Subcutaneous abdominal adipose tissue (tissue), 5 donors: Measurements from ENCODE around the gene DNAJB14.

ENCODE experiments used
- H3K27ac ChIP-seq: one replicate; pipeline ENCODE4 v1.7.0; 2013; ENCODE audit warnings: low read depth, mild to moderate bottlenecking, inconsistent platforms, low read length, moderate library complexity
- H3K27me3 ChIP-seq, 5 donors: one replicate each; pipeline ENCODE4 v1.7.0; 2013; ENCODE audit warnings: low read length in 5 of 5, inconsistent platforms in 1 of 5; ENCODE audit not compliant: control insufficient read depth in 5 of 5, insufficient read depth in 4 of 5
- H3K36me3 ChIP-seq, 5 donors: one replicate each; pipeline ENCODE4 v1.7.0; 2013; ENCODE audit warnings: low read length in 5 of 5; ENCODE audit not compliant: control insufficient read depth in 5 of 5, insufficient read depth in 5 of 5
- H3K4me1 ChIP-seq, 5 donors: one replicate each; pipeline ENCODE4 v1.7.0; 2013; ENCODE audit warnings: low read length in 5 of 5, mild to moderate bottlenecking in 3 of 5, moderate library complexity in 1 of 5; ENCODE audit not compliant: control insufficient read depth in 5 of 5, insufficient read depth in 5 of 5
- H3K4me3 ChIP-seq, 5 donors: one replicate each; pipeline ENCODE4 v1.7.0; 2013; ENCODE audit warnings: low read length in 5 of 5, low read depth in 1 of 5
- H3K9ac ChIP-seq, 5 donors: one replicate each; pipeline ENCODE4 v1.7.0; 2013; ENCODE audit warnings: low read length in 5 of 5, mild to moderate bottlenecking in 4 of 5, moderate library complexity in 3 of 5
- H3K9me3 ChIP-seq, 5 donors: one replicate each; pipeline ENCODE4 v1.7.0; 2013; ENCODE audit warnings: low read length in 5 of 5; ENCODE audit not compliant: control insufficient read depth in 5 of 5
- donor health status: healthy.
- donor health status: healthy.
- donor health status: healthy.
- donor health status: healthy.
- donor health status: healthy.

The DNAJB14 gene

DNA sequence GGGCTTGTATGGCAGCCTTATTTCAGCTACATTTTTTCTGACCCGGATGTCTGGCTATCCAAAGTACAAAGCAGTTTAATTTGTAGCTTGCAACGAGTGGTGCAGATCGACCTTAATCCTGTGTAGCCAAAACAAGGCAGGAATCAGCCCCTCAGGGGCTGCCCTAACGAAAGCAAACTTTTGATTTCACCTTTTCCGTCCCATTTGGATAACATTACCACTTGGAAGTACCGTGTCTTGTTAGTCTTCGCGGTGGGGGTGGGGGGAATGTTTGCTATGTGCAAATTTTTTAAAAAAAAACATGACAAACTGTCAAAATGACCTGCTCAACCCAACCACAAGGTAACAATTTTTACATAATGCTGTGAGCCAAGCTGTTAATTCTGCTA lies 766 bp upstream of the DNAJB14 start:
- H3K9me3 ChIP-seq: no peaks in the 10 kb centered on the region
- no peaks in the 10 kb centered on the region for H3K36me3 ChIP-seq
- H3K4me3 ChIP-seq: peak overlapping the region; percentile 67 to 89 (median 86)
- H3K9ac ChIP-seq: peak overlapping the region; percentile 68 to 89 (median 86)
- peak overlapping the region; percentile 83 for H3K27ac ChIP-seq
- H3K4me1 ChIP-seq: peaks cover 10 to 46% (median 36%) of the 10 kb centered on the region in 5 donors
- no peaks in the 10 kb centered on the region for H3K27me3 ChIP-seq

DNA sequence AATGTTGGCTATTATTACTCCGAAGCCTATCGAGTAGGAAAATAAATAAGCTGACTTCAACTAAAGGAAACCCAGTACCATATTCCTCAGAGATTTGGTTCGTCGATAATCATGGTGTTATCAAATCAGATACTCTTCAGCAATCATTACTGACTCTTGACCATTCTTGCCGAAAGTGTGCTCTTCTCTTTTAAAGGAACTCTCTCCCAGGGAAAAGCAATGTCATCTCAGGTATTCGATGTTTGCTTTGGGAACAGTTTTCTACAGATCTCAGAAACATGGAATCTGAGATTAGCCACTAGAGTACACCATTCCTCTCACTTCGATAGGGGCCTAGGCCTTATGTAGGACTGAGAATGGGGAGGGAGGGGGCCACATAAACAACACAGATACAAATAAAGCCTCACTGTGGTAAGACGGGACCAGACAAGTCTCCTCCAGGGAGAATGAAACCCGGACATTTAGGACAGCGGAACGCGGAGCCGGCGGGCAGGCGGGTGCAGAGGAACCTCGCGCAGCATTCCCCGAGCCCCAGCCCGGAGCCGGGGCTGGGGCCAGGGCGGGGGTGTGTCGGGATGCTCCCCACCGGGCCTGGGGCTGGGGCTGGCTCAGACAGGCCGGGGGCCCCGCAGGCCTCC lies 581 bp downstream of the DNAJB14 start:
- H3K27me3 ChIP-seq: no peaks in the 10 kb centered on the region
- H3K9ac ChIP-seq: peak overlapping the region; percentile 39 to 92 (median 86)
- H3K4me1 ChIP-seq: peaks cover 7 to 41% (median 32%) of the 10 kb centered on the region in 5 donors
- no peaks in the 10 kb centered on the region for H3K9me3 ChIP-seq
- H3K27ac ChIP-seq: peak overlapping the region; percentile 59
- peak overlapping the region; percentile 67 to 89 (median 86) for H3K4me3 ChIP-seq
- no peaks in the 10 kb centered on the region for H3K36me3 ChIP-seq

DNA sequence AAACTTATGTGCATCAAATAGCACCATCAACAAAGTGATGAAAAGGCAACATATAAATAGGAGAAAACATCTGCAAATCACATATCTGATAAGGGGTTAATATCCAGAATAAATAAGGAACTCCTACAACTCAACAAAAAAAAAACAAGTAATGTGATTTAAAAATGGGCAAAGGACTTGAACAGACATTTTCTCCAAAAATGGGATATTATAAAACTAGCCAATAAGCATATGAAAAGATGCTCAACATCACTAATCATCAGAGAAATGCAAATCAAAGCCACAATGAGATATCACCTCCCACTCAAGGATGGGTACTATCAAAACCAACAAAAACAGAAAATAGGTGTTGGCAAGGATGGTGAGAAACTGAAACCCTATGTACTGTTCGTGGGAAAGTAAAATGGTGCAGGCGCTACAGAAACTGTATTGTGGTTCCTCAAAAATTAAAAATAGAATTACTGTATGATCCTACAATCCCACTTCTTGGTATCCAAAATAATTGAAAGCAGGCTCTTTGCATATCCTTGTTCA lies 2.4 kb downstream of the DNAJB14 start:
- H3K9ac ChIP-seq: no peak overlapping the region
- H3K36me3 ChIP-seq: no peaks in the 10 kb centered on the region
- no peak overlapping the region for H3K27ac ChIP-seq
- no peaks in the 10 kb centered on the region for H3K9me3 ChIP-seq
- H3K4me3 ChIP-seq: no peak overlapping the region
- no peaks in the 10 kb centered on the region for H3K27me3 ChIP-seq
- H3K4me1 ChIP-seq: peaks cover 7 to 32% (median 27%) of the 10 kb centered on the region in 5 donors

DNA sequence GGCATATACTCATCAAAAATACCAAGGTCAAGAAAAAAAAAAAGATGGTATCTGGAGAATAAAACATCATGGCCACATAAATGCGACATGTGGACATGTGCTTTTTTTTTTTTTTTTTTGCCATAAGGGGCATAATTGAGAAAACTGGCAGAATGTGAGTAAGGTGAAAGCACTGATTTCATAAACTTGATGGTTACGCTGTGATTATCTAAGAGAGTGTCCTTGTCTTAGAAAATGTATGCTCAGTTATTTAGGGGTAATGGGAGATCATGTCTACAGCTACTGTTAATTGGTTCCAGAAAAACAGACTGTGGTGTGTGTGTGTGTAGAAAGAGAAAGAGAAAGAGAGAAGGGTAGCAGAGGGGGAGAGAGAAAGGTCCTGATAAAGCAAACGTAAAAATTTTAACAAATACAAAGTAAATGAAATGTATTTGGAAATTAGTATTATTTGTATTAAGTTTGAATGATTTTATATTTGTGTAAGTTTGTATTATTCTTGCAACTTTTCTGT lies 8.1 kb downstream of the DNAJB14 start:
- Histone ChIP-seq H3K4me3 (no peak overlapping the region), H3K9ac (no peak overlapping the region), H3K27me3 (no peaks in the 10 kb centered on the region), H3K36me3 (peaks cover 0 to 9% (median 0%) of the 10 kb centered on the region in 5 donors), H3K4me1 (no peaks in the 10 kb centered on the region), H3K27ac (no peak overlapping the region), H3K9me3 (peaks cover 5 to 23% (median 16%) of the 10 kb centered on the region in 5 donors)

DNA sequence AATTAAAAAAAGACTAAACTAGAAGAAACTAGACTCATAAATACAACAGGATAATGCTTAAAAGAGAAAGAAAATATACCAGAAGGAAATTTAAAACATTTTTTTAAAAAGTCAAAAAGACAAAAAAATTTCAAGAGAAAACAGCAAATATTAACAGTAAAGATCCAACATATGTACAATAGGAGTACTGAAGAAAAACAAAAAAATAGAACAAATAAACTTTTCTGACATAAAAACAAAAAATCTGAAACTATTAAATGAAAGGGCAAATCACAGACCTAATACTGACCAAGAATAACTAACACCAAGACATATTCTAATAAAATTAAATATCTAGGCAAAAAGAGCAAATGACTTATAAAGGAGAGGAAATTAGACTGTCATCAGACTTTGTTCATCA lies 11.5 kb downstream of the DNAJB14 start:
- Histone ChIP-seq H3K4me3 (no peak overlapping the region), H3K4me1 (no peaks in the 10 kb centered on the region), H3K27ac (no peak overlapping the region), H3K9me3 (peaks cover 5 to 25% (median 16%) of the 10 kb centered on the region in 5 donors), H3K27me3 (no peaks in the 10 kb centered on the region), H3K36me3 (peaks cover 0 to 9% (median 0%) of the 10 kb centered on the region in 5 donors), H3K9ac (no peak overlapping the region)

DNA sequence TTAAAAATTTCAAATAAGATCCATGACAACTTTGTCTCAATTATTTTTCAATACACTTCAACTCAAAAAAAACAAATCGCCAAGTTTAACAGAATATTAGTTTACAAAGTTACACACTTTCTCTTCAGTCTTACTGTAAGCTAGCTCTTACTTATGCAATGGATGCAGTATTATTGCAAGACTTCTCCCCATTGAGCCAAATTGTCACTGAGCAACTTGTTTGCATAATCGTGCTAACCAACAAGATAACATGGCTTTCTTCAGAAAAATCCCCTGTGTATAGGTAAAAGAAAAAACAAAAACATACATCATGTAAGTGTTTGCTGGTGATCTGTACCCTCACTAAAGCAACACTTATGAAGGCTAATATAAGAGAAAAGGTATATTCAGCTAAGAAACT lies 18.9 kb downstream of the DNAJB14 start:
- H3K36me3 ChIP-seq: peaks cover 5 to 16% (median 7%) of the 10 kb centered on the region in 5 donors

DNA sequence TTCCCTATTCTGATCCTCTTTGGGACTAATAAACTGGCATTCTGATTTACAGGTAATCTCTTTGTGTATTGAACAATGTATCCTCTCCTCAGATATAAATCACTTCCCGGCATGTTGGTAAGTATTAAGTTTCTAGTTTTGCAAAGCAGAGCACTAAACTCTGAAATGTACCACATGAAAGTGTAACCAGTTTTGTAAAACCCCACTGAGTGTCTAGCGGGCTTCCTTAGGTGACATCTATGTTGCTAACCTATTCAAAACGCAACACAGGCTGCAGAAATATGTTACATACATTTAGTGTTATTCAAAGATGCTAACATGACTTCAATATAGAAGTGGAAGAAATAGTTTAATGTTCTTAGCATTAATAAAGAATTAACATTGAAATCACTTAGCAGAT lies 25.2 kb downstream of the DNAJB14 start:
- H3K9me3 ChIP-seq: peaks cover 0 to 6% (median 0%) of the 10 kb centered on the region in 5 donors
- H3K27me3 ChIP-seq: no peaks in the 10 kb centered on the region
- no peak overlapping the region for H3K27ac ChIP-seq
- H3K36me3 ChIP-seq: peaks cover 13 to 35% (median 21%) of the 10 kb centered on the region in 5 donors
- H3K4me3 ChIP-seq: no peak overlapping the region
- H3K9ac ChIP-seq: no peak overlapping the region
- H3K4me1 ChIP-seq: peaks cover 0 to 4% (median 0%) of the 10 kb centered on the region in 5 donors

More for the DNA sequence above, 18.9 kb downstream of the DNAJB14 start:
- H3K9ac ChIP-seq: no peak overlapping the region
- no peak overlapping the region for H3K4me3 ChIP-seq
- no peaks in the 10 kb centered on the region for H3K27me3 ChIP-seq
- H3K9me3 ChIP-seq: no peaks in the 10 kb centered on the region
- H3K27ac ChIP-seq: peak overlapping the region; percentile 13
- H3K4me1 ChIP-seq: peaks cover 0 to 8% (median 0%) of the 10 kb centered on the region in 5 donors

DNA sequence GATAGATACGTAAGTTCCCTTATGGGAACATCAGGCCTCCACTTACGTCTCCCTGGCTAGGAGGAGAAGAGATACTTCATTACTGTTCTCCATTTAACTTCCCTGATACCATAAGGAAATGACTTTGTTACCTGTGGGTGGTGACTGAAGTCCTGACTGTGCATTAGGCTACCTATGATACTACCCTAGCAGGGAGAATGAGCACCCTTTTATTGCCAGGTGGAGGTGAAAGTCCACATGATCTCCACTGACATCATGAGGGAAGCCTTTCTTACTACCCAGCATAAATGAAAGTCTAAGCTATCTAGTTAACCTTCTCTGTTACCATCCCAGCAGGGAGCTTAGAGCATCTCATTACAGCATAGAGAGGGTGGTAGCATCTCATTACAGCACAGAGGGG lies 27.8 kb downstream of the DNAJB14 start:
- peaks cover 0 to 4% (median 0%) of the 10 kb centered on the region in 5 donors for H3K4me1 ChIP-seq
- H3K27ac ChIP-seq: no peak overlapping the region
- H3K9ac ChIP-seq: no peak overlapping the region
- no peaks in the 10 kb centered on the region for H3K27me3 ChIP-seq
- H3K4me3 ChIP-seq: no peak overlapping the region
- H3K36me3 ChIP-seq: peaks cover 11 to 28% (median 20%) of the 10 kb centered on the region in 5 donors
- H3K9me3 ChIP-seq: peaks cover 0 to 6% (median 0%) of the 10 kb centered on the region in 5 donors

DNA sequence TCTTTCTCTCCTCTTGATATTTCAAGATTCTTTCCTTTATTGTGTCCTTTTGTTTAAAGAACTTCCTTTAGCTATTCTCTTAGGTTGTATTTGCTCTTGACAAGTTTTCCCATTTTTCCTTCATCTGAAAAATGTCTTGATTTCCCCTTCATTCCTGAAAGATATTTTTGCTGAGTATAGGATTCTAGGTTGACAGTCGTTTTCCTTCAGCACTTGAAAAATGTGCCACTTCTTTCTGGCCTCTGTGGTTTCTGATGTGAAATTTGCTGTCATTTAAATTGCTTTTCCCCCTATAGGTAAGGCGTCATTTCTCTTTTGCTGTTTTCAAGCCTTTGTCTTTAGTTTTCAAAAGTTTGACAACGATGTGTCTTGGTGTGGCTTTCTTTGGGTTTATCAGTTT lies 28.8 kb downstream of the DNAJB14 start:
- peaks cover 0 to 6% (median 0%) of the 10 kb centered on the region in 5 donors for H3K9me3 ChIP-seq
- no peaks in the 10 kb centered on the region for H3K27me3 ChIP-seq
- no peak overlapping the region for H3K9ac ChIP-seq
- H3K36me3 ChIP-seq: peaks cover 11 to 19% (median 16%) of the 10 kb centered on the region in 5 donors
- no peak overlapping the region for H3K27ac ChIP-seq
- H3K4me3 ChIP-seq: no peak overlapping the region
- H3K4me1 ChIP-seq: peaks cover 0 to 4% (median 0%) of the 10 kb centered on the region in 5 donors

DNA sequence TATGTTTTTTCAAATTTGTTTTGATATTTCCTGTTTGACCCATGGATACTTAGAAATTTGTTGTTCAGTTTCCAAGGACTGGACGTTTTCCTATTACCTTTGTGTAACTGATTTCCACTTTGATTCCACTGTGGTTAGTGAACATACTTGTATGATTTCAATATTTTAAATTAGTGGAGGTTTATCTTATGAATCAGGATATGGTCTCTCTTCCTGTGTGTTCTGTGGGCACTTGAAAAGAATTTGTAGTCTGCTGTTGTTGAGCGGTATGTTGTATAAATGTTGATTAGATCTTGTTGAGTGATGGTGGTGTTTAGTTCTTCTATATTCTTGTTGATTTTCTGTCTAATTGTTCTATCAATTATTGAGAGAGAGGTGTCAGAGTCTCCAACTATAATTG lies 31.0 kb downstream of the DNAJB14 start:
- H3K9me3 ChIP-seq: peaks cover 0 to 6% (median 0%) of the 10 kb centered on the region in 5 donors
- no peak overlapping the region for H3K27ac ChIP-seq
- H3K27me3 ChIP-seq: no peaks in the 10 kb centered on the region
- no peak overlapping the region for H3K4me3 ChIP-seq
- H3K9ac ChIP-seq: no peak overlapping the region
- H3K4me1 ChIP-seq: no peaks in the 10 kb centered on the region
- H3K36me3 ChIP-seq: peaks cover 8 to 18% (median 12%) of the 10 kb centered on the region in 5 donors
